ENCODE results near the gene DGKG.

Gene DGKG

DNA sequence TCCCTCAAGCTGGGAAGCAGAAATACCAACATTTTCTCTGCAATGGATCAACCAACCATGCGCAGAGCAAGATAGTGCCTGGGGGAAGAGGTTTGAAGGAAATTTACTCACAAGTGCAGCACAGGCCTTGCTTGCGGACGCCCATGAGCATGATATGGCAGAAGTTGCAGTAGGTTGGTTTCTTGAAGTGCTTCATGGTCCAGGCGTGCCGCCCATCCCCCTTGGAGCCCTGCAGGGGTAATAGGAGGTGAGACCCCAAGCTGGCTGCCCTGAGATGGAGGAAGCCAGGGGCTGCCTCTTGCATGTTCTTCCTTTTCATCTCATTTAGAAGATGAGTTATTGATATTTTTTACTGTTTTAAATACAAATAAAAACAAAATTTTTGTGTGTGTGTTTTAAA lies 86.6 kb downstream of the DGKG start:
- DNase-seq (ENCODE audit: low read depth, low spot score): no peak

DNA sequence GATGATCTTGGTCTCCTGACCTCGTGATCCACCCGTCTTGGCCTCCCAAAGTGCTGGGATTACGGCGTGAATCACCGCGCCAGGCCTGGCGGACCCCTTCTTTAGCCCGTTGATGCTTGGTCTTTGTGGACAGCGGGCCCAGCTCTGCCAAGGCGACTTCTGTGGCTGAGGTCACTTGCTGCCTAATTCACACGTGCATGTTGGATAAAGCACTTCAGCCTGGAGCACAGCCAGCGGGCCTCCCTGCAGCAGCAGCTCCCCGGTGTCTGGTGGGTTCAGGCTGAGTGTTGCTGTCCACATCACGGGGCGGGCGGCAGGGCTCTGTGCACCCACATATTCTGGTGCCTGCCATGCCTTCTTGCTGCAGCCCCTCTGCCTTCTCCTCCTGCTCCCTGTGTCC lies 88.4 kb downstream of the DGKG start:
- no peak for DNase-seq (ENCODE audit: low read depth, low spot score)

DNA sequence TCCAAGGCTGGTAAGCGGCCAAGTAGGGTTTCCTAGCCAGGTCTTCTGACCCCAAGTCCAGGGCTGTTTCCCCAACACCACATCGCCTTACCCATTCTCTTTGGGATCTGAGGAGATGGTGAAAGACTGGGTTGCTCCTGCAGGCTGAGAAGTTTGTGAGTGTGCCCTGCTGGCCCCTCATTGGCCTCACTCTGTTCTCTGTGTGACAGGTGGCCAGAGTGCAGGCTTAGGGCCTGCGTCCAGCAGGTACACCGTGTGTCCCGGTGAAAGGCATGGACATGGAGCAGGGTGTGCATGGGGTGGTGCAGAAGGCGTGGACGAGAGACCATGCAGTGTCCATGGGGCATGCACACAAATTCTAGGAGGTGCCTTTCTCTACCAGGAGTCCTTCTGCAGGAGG lies 91.3 kb downstream of the DGKG start:
- no peak for DNase-seq (ENCODE audit: low read depth, low spot score)

DNA sequence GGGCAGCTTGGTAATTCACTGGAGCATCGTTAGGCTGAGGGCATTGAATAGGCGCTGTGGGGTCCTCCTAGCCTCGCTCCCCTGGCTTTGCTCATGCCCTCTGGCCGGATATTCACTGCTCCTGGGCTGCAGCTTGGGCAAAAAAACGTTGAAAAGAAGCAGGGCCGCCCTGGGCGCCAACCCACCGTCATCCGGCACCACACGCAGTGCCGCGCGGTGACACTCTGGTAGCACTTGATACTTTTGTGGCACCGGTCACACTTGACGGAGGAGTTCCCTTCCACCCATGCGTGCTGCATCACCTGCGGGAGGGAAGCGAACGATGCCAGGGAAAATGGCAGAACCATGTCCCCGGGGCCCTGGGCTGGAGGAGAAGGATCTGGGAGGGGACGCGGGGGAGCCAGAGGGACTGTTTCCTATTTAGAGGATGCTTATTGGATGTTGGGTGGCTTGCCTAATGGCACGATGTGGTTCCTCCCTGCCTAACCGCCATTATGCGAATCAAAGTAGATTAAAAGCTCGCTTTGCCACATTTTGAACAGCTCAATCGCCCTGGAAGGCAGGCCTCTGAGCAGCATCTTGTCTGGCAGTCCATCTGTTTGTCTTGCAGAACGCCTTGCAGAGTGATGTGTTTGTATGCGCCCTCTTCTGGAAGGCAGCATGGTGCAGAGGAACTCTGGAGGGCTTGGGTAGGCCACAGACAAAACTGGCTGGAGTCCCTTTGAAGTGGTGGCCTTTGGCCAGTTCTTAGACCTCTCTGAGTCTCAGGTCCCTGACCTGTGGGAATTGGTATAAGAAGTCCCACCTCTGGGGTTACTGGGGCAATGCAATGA lies 93.2 kb downstream of the DGKG start:
- DNase-seq (ENCODE audit: low read depth, low spot score): no peak

DNA sequence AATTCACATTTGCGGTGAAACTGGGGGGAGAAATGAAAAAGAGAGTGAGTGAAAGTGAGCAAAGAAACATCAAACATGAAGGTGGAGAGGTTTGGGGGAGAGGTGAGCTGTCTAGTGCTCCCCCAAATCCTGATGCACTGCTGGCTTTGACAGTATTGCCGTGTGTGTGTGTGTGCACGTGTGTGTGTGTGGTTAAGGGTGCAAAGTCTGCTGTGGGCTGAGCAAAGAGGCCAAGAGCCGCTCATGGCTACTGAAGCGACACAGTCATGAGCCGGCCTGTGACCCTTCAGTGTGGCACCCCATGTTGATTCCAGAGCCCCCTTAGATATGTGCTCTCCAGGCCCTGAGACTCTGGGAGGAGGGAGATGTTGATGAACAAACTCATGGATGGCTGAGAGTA lies 94.3 kb downstream of the DGKG start:
- DNase-seq (ENCODE audit: low read depth, low spot score): no peak

DNA sequence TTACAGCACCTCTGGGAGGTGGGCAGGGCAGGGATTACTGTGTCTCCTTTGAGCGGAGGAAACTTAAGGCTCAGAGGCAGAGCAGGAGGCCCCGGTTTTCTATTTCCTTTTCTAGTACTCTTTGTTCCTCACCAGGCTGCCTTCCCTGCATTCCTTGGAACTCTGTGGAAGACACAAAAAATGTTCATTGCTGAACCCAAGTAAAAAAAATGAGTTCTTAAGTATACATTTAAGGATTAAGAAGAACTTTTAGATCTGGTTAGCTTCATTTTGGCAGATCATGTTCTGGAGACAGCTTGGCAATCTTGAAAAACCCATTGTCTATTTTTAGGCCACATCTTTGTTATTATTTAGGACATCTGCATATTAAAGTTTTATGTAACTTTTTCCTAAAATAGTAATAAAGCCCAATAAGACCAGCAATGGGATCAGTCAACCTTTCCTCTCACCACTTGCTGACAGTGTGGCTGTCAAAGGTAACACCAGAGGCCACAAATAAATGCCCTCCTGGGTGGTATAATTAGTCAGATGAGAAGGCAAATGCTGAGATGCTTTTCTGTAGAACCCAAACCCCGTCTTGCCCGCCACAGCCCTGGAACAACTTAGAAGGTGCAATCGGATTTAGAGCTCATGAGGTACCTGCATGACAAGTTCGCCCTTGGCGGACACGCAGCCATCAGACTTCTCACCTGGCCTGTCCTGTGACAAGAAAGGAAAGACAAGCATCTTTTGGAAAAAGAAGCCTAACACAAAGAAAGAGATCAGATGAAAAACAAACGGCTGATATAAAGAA lies 97.2 kb downstream of the DGKG start:
- no peak for DNase-seq (ENCODE audit: low read depth, low spot score)

DNA sequence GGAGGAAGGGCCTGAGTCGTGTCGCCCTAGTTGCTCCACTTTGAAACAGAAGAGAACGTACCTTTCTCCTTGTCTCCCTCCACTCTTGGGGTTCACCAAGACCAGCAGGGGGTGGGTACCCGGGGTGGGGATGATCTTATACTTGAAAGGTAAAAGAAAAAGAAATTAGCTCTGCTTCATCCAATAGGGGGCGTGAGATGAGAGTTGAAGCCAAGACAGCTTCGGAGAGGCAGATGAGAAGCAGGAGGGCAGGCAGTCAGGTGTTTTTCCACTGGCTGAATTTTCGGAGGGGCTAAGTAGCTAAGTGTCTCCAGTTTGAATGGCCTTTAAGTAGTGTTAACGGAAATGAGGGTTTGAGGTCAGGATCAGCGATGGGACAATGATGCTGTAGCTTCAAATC lies 100.4 kb downstream of the DGKG start:
- no peak for DNase-seq (ENCODE audit: low read depth, low spot score)

DNA sequence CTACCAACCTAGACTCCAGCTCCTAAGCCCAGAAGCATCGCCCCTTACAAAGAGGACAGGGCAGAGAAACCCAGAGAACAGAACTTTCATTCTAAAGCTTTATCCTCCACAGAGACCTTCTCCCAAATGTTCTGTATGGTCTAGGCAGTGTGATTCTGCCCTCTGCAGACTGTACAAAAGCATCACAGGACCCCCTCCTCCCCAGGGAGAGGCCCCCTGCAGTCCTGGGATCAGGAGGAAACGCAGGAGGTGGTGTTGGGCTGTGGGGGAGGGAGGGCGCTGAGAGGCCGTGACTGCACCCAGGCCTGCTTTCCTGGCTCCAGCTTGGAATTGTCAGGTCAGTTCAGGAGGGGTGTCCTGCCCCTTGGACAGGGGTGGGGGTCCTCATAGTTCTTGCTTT lies 101.3 kb downstream of the DGKG start:
- DNase-seq (ENCODE audit: low read depth, low spot score): no peak

DNA sequence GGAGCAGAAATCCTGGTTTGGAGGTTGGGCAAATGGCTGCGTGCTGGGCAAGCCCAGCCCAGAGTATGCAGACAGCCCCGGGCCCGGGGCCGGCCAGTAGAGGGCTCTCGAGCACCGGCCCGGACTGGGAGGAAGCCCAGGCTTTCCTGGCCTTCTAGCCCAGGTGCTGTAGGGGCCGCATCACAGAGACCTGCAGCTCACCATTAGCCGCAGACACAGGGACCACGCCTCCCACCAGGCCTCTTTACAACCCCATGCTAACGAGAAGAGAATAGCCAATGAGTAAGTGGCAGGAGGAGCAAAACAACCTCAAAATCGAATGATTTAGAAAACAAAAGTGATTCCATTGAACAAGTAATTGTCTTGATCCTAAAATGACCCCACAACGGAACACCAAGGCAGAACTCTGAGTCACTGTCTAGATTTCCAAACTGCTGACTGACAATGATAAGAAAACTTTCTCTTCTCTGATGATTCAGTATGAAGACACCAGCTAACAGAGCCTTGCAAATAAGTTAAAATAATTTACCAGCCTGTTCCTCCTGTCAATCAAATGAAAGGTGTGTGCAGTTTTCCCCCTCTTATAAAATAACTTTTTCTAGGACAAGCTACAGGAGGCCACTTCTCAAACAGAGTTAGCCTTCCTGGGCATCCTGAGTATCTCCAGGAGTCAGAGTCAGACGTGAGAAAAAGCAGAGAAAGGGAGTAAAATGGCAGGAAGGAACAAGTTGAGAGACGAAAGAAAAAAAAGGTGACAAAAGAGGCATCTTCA lies 102.2 kb downstream of the DGKG start:
- DNase-seq (ENCODE audit: low read depth, low spot score): peak; percentile 38

DNA sequence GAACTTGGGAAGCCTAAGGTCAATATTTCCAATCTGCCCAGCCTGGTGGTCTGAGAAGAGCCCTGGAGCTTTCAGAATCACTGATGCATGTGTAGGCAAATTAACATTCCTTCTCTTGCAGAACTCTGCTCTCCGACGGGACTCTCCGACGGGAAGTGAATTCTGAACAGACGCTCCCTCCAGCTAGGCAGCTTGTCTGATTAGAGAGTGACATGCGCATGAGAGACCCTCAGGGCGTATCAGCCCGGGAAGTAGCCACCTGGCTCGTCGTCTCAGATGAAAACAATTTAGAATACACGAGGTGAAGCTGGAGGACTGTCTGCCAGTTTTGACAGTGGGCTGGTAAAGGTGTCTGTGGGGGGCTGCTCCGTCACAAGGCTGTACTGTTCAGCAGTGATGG lies 103.1 kb downstream of the DGKG start:
- DNase-seq (ENCODE audit: low read depth, low spot score): no peak

DNA sequence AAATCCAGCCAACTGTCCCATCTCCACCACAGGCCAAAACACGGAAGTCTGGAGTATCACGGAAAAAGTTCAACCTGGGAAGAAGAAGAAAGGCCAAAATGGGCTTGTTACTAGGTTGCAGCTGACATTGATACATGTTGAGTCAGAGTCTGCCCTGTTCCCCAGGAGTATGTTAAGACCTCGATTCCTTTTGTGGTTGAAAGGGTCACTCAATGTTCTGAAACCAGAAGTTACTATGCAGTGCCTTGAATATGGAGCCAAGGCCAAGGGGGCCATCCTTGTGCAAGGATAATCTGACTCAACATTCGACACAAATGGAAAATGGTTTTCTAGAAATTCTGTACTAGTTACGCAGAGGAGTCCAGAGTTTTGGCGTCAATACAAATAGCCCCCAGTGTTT lies 104.2 kb downstream of the DGKG start:
- no peak for DNase-seq (ENCODE audit: low read depth, low spot score)

DNA sequence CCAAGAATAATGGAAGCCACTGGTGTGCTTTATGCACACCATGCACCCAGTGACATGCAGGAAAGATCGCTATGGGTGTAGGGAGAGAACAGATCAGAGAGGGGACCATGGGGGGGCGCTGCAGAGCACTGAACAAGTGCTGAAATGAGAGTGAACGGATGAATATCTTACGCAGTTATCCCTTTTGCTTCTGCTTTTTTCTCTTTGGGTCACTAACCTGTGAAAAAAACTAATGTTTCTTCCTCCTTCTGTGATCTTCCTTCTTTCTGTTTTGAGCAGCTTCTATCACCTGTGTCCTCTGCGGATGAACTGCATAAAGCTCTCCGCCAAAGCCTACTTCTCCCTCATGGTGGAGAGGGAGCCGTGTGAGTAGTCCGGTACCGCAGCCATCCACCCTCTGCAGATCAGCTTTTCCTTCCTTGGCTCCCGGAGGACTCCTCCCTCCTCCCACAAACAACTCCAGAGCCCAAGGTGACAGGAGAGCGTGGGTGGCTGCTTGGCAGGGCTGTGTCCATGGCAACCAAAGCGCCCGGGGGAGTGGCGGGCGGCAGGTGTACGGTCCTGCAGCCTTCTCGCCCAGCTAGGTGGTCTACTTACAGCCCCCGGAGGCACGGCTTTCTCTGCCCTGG lies 106.2 kb downstream of the DGKG start:
- no peak for DNase-seq (ENCODE audit: low read depth, low spot score)

DNA sequence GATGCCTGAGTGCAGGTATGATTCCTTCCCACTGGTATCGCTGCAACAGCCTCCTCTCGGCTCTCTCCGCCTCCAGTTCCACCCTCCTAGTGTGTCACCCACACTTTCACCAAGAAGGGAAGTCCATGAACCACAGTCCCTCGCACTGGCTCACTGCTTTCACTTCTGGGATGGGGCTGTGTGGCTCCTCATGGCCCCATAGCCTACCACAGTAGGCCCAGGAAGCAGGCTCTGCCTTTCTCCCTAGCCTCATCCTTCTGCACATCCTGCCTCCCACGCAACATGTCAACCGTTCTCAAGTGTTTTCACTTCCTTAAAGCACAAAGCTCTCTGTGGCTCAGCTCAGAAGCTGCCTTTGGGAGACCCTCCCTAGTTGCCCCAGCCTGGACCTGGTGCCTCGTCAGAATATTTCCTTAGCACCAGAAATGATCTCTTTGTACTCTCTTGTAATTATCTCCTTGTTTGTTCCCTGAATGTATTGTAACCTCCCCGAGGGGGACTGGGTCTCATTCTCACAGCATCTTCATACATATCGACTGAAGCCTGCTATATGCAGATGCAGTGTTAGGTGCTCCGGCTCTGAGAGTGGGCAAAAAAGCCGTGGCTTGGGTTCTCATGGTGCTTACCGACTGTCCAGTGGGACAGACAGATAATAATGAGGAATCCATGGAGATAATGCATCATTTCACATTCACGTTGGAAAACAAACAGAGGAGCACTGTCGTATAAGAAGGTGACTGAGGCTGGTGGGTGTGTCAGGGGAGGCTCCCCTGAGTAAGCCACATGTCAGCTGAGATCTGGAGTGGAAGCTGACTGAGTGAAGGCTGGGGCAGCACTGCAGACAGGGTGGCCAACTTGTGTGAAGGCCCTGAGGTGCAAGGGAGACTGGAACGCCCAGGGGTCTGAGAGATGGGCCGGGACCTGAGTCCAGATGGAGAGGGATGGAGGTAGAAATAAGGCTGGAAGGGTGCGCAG lies 107.1 kb downstream of the DGKG start:
- no peak for DNase-seq (ENCODE audit: low read depth, low spot score)

DNA sequence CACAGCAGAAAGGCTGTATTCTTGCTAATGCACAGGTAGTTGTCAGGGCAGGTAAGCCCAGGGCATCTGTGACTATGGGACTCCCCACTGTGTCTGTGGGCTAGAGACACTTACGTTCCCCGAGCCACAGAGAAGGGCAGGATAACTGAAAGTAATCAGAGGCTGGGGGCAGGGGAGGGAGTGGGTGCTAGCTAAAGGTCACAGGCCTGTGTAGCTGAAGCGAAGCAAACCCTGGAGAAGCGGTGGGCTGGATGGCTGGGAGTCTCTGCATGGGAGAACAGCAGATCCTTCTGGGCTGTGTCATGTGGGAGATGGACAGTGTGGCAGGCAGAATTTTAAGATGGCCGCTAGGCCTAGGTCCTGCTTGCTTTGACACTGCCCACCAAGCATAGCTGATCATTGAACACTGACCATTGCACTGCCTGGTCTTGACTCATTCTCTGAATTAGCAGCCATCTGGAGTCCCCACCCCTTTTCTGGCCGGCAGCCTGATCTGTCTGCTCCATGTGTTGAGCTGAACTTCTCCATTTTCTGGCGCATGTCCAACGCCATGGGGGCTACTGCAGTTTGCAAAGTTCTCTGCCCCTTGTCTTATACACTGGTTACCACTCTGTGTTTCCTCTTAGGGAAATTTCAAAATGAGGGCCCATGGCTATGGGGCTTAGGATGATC lies 110.0 kb downstream of the DGKG start:
- no peak for DNase-seq (ENCODE audit: low read depth, low spot score)

DNA sequence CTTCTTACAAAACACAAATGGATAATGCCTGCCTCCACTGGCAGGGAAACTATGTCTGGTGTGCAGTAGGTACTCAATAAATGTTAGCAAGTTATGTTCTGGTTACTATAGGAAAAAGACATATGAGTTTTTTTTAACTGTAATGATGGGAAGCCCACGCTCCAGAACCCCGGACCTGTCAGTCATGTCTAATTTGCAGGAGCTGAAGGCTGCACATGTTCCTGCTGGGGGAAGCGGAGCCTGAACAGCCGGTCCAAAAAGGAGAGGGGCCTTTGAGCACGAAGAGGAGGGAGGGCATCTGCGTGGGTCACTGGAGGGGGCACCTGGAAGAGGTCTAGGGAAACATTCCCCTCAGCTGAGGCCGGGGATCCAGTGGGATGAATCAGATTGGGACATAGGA lies 113.2 kb downstream of the DGKG start:
- DNase-seq (ENCODE audit: low read depth, low spot score): no peak

DNA sequence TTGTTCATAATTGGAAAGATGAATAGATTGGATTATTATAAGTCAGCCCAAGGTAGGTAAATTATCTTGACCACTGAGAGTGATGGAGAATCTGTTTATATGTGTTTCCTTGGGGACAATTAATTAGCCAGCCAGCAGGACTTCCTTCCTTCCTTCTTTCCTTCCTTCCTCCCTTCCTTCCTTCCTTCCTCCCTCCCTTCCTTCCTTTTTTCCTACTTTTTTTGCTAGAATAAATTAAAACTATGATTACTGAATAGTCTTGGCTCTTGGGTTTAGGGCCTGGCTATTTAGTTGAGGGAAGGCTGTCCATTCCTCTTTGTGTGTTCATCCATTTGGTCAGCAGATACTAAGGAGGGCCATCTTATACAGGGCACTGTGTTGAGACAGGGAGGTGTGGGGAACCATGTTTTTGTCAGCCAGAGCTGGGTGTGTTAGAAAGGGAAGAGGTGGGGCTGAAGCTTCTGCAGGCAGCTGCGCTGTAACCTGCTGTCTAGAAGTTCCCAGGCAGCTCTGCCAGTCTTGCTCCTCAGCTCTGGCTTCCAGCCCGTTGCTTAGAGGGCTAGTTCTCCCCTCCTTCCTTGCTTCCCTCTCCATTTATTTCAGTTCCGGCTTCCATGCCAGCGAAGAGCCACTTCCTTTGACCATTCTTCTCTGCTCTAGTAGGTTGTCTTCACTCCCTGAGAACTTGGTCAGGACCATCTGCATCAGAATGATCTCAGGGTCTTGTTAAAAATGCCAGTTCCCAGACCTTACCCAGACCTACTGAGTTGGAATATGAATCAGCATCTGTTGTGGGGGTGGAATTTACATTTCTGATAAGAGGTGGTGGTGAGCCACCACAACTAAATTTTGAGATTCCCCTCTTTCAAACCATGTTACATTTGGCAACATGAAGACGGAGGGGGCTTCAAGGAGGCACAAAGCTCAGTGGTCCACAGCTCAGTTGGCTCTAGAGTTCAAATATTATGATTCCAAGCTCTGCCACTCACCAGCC lies 113.9 kb downstream of the DGKG start:
- no peak for DNase-seq (ENCODE audit: low read depth, low spot score)

DNA sequence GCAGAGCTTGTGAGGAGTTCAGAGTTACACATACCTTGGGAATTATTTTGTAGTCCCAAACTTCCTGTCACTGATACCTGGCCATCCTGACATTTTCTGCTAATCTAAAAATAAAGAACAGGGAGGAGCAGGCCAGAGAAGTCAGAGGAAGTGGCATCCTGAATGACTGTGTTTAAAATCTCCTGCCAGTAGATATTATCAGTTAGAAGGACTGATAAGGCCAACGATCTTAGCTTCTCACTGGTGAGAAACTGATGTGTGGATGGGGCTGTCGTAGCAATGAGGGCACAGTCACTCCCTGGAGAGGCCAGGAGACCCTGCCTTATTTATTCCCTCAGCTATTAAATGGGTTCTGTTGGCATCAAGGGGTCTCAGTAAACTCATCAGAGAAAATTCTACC lies 115.1 kb downstream of the DGKG start:
- DNase-seq (ENCODE audit: low read depth, low spot score): no peak

DNA sequence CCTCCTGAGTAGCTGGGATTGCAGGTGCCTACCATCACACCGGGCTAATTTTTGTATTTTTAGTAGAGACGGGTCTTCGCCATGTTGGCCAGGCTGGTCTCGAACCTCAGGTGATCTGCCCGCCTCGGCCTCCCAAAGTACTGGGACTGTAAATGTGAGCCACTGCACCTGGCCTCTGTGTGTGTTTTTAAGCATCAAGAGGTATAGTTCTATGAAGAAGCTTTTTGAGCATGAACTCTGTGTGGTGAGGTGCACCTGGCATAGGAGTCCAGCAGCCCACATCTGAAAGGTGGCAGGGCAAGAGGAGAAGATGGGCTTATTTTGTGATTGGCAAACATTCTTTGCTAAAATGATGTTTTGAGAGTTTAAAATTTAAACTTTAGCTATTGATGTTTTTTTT lies 118.0 kb downstream of the DGKG start:
- no peak for DNase-seq (ENCODE audit: low read depth, low spot score)

All from activated naive CD8-positive, alpha-beta T cell treated with anti-CD3 and anti-CD28 coated beads, Interleukin-2, amount 50 U/mL, for 16 hours (primary cell).